HL-60 (cell line): ENCODE measurements around the gene MFAP3L.

Source experiments
- DNase-seq, 2 experiments: peaks; one replicate each; pipeline ENCODE4 v3.0.0-alpha.2; 2010 to 2020; ENCODE audit warnings: low read depth in 1 of 2, low spot score in 1 of 2
- H3K27ac ChIP-seq: fragments of 250-450 bp; sonication (Bioruptor Pico); replicated peaks from 2 replicates; pipeline ENCODE4 v1.5.1; 2020; ENCODE audit warnings: mild to moderate bottlenecking, moderate library complexity
- H3K27me3 ChIP-seq: fragments of 250-450 bp; sonication (Bioruptor Pico); 2 replicates; pipeline ENCODE4 v1.5.1; 2021; ENCODE audit warnings: mild to moderate bottlenecking, moderate library complexity; ENCODE audit not compliant: insufficient read depth, poor library complexity, severe bottlenecking
- H3K4me3 ChIP-seq: replicated peaks from 2 replicates; pipeline ENCODE4 v1.5.1; 2011; ENCODE audit warnings: mild to moderate bottlenecking, control low read depth, low read length; ENCODE audit not compliant: insufficient read depth
- CTCF ChIP-seq: IDR thresholded peaks from one replicate; pipeline ENCODE4 v1.5.1; 2011; ENCODE audit warnings: low read length, control low read depth, inconsistent platforms; ENCODE audit not compliant: insufficient read depth
- GABPA ChIP-seq: IDR thresholded peaks from 2 replicates; pipeline ENCODE4 v1.6.1; 2012; ENCODE audit warnings: low read depth
- POLR2AphosphoS5 ChIP-seq: IDR thresholded peaks from 2 replicates; pipeline ENCODE4 v1.6.1; 2012; ENCODE audit warnings: low read depth
- REST ChIP-seq: IDR thresholded peaks from 2 replicates; pipeline ENCODE4 v1.6.1; 2012; ENCODE audit warnings: low read depth; ENCODE audit not compliant: insufficient replicate concordance
- SPI1 ChIP-seq: IDR thresholded peaks from 2 replicates; pipeline ENCODE4 v1.6.1; 2012; ENCODE audit warnings: low read depth, mild to moderate bottlenecking, borderline replicate concordance

Gene MFAP3L

GRCh38 chr4:170059421-170059820 is 33.2 kb upstream of the MFAP3L start:
- no peak overlapping the region for H3K27ac ChIP-seq
- no peak for TF ChIP-seq GABPA
- TF ChIP-seq SPI1 = no peak
- TF ChIP-seq CTCF = no peak
- TF ChIP-seq REST = no peak
- no peak for TF ChIP-seq POLR2AphosphoS5
- no peak for DNase-seq
- H3K4me3 ChIP-seq = no peak overlapping the region
- H3K27me3 ChIP-seq = no peaks in the 10 kb centered on the region

- Histone ChIP-seq H3K27me3 (no peaks in the 10 kb centered on the region), H3K4me3 (no peak overlapping the region), H3K27ac (no peak overlapping the region)
- DNase-seq = no peak
- TF ChIP-seq CTCF = no peak
These were observed 32.6 kb upstream of the MFAP3L start for GRCh38 chr4:170058826-170059225.

- no peak for DNase-seq
- TF ChIP-seq CTCF (no peak), POLR2AphosphoS5 (no peak), GABPA (no peak), REST (no peak), SPI1 (no peak)
- H3K4me3 ChIP-seq = no peak overlapping the region
- no peak overlapping the region for H3K27ac ChIP-seq
- no peaks in the 10 kb centered on the region for H3K27me3 ChIP-seq
These were observed 31.7 kb upstream of the MFAP3L start for GRCh38 chr4:170057866-170058265.

GRCh38 chr4:170052919-170053318 is 26.7 kb upstream of the MFAP3L start:
- no peak for DNase-seq
- TF ChIP-seq POLR2AphosphoS5 (no peak), REST (no peak), CTCF (no peak), GABPA (no peak), SPI1 (no peak)
- no peak overlapping the region for H3K4me3 ChIP-seq
- no peak overlapping the region for H3K27ac ChIP-seq
- H3K27me3 ChIP-seq = no peaks in the 10 kb centered on the region
